ENCODE results near the gene LRRC75A.

DNA sequence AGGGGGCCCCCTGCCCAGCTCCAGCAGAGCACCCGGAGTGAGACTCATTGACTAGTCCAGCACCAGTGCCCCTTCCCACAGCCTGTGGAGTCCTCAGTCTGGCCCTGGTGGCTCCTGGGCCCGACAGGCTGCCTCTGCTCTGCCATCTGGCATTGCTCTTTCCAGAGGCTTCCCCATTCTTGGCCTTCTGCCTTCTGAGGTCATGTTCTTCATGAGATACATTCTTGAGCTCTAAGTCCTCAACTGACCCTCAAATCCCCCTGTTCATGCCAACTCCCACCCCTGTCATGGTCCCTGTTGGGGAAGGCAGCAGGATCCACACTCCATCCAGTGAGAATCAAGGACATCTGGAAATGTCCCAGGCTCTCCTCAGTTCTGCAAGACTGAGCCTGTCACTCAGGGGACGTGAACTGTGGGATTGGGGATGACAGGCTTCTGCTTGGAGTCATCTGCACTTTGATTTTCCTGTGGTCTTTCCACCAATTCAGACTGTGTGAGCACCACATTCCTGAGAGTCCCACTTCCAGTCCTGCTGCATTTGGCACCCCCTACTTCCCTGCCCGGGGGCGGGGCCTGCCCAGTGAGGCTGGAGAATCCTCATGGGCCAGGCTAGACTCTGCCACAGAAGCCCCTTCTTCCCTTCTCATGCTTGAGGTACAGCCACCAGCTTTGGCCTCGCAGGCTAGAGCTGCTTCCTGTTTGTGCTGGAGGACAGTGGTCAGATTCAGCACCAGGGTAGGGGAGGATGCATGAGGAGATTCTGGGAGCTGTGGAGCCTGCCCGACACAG lies 73.9 kb downstream of the LRRC75A start:
- no peak for TF ChIP-seq GATA2 (IDR thresholded peaks at IDR 0.05; ENCODE audit: low read depth, low read length)
- TF ChIP-seq GATA3 (IDR thresholded peaks at IDR 0.05; ENCODE audit: low read depth, low read length): no peak

Data from SH-SY5Y (cell line).